Stimulated activated CD4-positive, alpha-beta T cell treated with anti-CD3 and anti-CD28 coated beads, Interleukin-4, amount 100 ng/mL, for 48 hours (primary cell): Measurements from ENCODE around the gene CDH12.

Source experiments
- DNase-seq, 2 donors: peaks; one replicate each; pipeline ENCODE4 v3.0.0-alpha.2; 2020; ENCODE audit warnings: low read depth in 2 of 2

Gene CDH12

DNA sequence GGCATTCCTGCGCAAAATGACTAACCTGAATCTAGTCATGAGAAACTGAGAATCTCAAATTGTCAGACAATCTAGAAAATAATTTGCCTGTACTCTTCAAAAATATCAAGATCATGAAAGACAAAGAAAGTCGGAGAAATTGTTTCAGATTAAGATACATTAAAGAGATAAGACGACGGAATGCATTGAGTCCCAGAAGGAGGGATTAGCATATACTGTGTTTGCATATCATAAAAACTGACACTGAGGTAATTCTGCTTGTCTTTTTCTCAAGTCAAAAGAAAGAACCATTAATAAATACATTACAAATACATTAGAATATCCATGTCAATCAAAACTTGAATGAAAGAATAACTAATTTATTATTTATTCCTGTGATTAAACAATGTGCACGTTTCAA, 88.4 kb downstream of the CDH12 start:
- DNase-seq = no peak

DNA sequence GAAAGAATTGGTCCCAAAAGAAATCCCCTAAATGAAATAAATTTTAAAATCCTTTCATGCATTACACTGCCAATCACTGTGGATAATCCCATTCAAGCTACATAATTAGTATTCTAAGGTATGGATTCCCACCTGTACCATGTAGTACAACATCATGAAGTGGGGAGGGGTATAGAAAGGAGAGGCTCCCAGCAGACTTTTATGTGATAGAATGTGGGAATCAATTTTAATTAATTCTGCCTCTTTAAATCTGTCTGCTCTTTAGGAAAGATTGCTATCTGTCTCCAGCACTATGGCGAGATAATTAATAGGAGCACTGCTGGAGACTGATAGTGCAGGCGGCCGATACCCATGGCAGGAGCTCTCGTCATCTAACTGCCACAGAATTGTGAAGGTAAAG, 95.4 kb downstream of the CDH12 start:
- no peak for DNase-seq

DNA sequence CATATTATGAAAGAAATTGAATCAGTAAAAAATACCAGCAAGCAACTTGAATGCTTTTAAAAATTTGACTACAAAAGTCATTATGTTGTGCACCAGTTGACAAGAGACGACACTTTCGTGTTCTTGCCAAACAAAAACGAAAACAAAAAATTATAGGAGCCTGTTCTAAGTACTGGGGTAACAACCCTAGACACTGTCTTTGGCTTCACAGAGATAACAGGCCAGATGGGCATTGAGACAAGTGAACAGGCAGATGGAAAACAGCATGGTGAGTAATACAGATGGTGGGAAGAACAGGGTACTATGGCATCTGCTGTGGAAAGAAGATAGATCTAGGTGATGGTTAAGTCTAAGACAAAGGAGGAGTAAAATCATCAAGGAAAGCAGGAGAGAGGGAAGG, 99.0 kb downstream of the CDH12 start:
- DNase-seq = no peak

DNA sequence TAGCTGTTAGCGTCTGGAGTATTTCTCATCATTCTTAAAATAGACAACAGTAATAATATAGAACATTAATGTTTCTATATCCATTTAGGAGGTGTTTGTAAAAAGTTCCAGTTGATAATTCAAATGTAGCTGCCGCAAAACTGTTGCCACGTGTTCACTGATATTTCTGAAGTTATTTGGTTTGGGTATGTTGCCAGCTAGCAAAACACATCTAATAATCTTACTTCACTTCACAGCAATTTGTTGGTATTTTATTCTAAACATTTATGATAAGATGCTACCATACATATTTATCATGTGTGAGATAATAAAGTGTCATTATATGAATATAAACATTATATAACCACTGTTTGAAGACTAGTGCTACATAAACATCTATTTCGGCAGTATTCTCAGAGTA, 101.6 kb downstream of the CDH12 start:
- DNase-seq = no peak

DNA sequence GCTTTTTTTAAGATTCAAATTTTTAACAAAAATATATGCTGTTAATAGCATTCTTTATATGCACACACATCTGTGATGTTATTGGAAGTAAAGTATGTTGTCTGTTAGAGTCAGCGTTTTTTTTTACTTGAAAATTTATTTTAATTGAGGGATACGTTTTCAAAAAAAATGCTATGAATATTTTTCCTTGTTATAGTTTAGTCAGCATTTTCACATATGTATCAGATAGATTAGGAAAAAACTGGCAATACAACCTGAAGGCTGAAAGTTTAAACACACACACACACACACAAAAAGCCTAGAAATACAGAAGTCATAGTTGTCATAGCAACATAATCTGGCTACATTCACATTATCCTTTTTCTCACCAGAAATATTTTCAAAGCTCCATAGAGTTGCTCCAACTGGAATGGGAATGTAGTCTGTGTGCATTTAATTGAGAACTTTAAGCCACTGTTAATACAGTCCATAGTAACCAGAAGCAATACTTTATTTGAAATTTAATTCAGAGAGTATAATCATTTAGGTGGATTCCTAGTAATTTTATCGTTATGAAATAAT, 116.6 kb downstream of the CDH12 start:
- DNase-seq = no peak

DNA sequence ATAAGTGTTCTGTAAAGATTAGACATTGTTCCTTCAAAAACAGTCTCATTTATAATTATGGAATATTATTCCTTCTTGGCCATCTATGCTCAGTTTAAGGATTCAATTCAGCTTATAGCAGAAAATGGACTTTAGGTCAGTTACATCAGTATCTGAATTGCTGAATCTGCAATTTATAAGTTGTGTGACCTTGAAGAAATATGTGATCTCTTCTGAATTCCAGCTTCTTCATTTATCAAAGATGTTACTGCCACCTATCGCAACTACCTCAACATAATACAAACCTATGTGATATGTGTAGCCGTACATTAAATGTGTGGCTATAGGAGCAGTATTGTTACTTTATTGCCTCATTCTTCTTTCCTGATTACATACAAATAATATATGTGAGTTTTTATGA, 118.2 kb downstream of the CDH12 start:
- no peak for DNase-seq

DNA sequence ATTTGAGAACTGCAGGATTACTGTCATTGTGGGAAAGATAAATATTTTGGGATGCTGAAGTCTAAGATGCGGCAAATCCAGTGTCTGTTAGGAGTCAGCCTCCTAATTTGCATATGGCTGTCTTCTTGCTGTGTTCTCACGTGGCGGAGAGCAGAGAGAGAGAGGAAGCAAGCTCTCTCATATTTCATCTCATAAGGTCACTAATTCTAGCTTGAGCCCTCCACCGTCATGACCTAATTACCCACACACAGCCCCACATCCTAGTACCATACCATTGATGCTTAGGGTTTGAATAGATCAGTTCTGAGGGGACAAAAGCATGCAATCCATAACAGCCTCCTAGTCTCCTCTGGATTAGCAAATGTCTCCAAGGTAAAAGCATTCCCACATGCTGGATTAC, 124.5 kb downstream of the CDH12 start:
- no peak for DNase-seq

DNA sequence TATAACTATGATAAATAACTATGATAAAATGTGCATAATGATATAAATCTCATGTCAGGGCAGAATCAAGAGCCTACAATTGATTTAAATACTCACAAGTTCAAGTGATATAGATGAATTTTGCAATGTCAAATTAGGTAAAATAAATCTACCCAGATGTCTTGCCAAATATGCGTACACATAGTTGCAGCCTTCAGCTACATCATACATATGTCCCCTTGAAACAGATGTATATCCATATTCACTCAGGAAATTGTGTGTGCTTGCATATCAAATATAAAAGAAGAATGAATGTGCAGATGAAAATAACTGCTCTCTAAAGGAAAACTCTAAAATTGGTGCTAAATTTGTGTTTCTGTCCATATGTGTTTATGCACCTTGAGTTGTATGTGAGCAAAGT, 130.7 kb downstream of the CDH12 start:
- no peak for DNase-seq

DNA sequence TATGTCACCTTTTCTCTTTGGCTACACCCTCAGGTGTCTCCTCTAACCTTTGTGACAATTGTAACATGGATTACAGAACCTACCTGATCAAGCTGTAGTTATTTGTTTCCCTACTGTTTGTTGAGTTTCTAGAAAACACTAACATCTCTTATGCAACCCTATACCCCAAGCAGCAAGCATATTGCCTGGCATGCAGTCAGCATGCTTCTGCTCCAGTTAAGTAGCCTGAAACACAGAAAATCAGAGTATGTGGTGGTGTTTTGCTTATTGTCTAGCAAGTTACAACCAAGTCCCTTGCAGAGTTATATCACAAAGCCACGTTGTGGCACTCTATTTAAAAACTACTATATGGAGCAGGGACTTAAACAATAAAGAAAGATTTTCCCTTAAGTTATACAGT, 131.1 kb downstream of the CDH12 start:
- no peak for DNase-seq

DNA sequence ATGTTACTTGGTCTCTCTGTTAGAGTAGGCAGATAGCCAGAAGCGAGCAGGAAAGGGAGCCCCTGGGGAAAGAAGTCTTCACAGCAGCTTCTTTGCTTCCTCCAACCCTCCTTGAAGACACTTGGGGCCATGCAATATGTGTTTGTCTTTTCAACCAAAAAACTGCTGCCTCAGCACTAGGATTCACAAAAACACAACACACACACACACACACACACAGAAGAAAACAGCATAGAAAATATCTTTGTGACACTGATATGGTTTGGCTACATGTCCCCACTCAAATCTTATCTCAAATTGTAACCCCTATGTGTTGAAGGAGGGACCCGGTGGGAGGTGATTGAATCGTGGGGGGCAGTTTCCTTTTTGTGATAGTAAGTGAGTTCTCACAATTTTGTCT, 133.3 kb downstream of the CDH12 start:
- no peak for DNase-seq

DNA sequence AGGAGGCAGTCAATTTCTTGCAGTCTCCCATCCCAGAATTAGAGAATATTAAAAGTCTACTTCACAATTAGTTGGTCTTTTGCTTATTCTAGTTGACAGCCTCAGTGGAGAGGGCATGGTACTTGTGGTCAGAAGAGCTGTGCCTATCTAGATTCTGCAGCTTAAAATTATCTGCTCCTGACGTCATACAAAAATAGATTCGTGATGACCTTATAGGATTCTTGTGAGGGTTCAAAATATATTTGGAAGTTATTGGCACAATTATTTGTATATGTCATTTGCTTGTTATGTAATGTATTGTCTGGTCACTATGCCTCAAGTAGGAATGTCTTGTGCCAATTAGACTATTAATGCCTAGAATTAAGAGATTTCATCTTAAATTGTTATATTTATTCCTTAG, 142.5 kb downstream of the CDH12 start:
- no peak for DNase-seq

DNA sequence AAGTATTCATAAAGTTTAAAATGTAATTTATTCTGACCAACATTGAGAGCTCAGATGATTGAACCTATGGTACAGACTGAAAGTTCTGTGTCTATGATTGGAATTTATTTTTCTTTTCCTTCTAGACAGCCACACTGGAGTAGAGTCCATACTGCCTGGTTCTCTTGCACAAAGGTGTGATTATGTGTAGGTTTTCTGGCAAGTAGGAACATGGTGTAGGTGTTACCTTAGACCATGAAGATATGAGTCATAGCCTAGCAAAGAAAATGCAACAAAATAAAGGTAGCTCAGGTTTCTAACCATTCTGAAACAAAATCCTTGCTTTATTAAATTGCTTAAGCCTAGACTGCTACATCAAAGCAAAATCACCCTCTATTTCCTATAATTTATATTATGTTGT, 143.4 kb downstream of the CDH12 start:
- no peak for DNase-seq

DNA sequence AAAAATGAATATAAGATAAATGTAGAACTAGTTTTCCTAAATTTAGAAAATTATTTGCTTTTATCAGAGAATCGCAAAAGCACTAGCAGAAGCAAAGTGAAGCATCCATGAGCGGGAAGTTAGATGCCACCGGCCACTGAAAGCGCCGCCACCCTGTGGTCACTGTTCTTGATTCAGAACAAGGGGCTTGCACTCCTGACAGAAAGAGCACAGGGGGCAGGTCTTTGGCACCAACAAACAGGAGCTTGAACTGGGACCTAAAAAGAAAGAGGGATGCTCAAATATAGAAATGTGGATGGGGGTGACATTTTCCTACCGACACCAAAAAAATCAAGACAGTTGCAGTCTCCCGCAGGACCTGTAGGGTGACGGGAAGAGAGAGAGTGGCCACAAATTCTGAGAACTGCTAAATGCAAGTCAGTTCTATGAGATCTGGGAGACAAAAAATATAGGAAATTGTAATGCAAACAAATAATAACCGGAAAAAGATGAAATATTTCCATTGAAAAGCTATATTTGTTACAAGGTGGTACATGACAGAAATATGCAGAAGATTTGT, 144.3 kb downstream of the CDH12 start:
- no peak for DNase-seq

DNA sequence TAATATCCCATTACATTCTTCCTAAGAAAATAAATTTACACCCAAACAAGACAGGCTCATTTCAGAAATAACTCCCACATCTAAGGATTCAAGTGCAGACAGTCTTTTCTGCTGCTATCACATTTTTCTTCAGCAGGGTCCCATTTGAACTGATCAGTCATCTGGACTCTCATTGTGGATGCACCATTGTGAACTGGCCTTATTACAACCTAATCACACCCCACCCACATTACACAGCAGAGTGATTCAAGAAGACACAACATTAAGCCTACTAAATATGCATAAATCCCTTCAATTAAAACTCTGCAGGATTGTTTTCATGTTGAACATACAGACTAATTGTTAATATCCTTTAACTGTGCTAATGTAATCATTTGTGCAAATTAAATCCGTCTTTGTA, 146.2 kb downstream of the CDH12 start:
- no peak for DNase-seq

DNA sequence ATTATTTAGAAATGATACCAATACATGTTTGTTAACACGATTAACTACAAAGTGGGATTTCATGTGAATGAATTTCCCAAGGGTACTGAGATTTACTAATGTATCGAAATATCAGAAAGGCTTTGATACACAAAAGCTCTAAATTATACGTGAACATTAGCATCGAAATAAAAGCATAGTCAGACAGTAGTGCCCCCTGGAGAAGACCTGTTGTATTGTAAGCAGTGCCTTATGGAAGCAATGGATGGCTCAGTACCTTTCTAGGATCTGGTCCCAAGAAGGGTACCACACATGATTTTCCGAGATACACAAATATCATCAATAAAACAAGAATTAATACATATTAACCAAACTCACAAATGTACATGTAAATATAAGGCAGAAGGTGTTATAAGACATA, 153.8 kb downstream of the CDH12 start:
- no peak for DNase-seq

DNA sequence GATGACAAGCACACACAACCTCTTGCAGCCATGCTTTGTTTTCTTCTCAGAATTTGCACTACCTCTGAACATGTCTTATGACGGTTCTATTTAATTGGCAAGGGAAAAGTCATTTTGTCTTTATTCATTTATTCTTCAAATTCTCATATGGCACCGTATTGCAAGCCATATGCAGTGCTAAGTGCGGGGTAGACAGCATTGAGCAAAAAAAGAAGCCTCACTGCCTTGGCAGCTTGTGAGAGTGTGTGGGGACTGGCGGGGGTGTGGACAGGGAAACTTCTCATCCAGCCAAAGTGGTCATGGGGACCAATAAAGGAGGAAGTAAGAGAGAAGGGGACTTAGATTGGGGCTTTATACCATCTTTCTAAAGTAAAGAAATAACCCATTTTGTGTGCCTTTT, 160.0 kb downstream of the CDH12 start:
- DNase-seq = no peak

DNA sequence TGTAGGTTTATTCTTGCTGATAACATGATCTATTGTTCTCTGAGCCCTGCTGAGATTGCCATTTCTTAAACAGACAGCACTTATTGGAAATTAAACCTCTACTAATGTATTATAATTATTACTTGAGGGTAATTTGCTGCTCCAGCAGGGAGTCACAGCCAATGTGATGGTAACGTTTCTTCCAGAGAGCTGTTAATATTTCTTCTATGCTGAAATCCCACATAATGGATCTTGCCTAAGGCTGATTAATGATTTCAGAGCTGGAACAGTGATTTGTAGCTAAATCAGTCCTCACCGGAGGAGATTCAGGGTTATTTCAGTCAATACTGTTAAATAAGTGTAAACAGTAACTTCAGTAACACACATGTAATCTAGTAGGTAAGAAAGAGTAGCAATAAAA, 170.1 kb downstream of the CDH12 start:
- no peak for DNase-seq

DNA sequence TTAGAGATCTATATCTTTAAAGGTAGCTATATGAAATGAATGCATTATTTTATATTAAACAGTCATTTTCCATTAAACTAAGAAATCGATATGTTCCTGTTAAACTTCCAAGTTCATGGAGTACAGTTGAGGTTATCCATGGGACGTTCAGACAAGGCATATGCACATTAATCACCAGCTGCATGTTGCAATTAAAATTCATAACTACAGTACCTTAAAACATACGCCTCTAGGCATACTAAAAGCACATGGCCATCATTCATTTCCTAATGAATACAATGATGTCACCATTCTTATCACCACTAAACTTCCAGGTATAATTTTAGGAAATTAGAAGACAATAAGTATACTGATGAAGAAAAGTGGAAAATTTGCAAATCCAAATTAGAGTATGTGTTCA, 174.3 kb downstream of the CDH12 start:
- DNase-seq = no peak

DNA sequence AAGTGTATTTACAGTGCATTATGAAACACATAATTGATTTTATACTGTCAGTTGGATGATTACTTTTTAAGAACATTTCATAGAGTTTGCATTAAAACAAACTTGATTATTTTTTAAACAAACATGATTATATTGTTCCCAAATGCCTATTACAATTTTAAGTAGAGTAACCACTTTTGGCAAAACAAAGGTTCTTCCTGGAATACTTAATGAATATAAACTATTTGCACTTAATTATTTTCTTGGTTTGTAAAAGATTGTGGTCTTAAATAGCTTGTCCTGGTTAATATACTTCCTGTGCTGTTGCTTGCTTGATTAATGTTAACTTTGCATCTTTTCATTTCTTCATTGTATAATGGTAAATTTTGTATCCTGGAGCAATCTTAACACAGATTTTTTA, 180.0 kb downstream of the CDH12 start:
- no peak for DNase-seq

DNA sequence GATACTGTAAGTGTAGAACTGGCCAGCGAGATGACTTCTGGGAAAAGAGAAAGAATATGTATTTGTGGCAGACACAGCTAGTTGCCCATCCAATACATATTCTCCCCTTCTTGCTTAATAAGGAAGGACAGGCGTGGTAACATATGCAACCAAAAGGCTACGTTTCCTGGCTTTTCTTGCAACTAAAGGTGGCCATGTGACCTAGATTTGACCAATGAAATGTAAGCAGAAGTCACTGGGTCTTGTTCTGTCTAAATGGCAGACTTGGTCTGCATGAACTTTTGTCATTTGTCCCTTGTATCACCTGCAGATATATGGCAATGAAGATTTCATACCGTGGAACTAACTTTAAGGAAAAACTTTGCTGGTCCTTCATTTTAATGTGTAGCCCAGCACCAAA, 183.8 kb downstream of the CDH12 start:
- DNase-seq = no peak

DNA sequence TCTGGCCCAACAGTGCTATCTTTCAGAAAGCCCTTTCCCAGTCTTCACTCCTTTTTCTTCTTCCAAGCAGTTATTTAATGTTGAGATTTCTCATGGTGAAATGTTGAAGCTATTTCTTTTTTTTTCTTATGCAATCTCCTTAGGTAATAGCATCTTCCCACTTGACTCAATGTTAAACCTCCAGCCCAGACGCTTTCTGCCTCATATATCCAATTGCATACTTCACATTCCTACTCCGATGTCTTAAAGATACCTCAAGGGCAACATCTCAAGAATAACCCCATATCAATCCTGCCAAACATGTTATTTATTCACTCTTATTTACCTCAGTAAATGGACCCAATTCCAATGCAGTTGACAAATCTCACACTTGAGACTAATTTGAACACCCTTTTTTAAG, 187.3 kb downstream of the CDH12 start:
- no peak for DNase-seq

DNA sequence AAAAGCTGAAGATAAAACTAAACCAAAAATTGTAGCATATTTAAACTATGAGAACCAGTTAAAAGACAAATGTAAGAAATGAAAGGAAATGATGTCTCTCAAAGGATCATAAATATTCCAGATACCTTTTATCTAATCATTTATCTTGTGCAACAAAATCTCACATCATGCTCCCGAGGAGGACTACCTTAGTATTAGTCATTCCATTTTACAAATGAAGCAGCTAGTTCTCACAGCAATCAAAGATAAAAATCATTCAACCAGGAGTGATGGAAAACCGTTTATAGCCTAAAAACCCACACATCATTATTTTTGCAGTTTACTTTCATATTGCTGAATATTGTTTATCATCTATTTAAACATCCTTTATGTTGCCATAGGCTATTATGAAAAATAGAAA, 190.0 kb downstream of the CDH12 start:
- DNase-seq = no peak

DNA sequence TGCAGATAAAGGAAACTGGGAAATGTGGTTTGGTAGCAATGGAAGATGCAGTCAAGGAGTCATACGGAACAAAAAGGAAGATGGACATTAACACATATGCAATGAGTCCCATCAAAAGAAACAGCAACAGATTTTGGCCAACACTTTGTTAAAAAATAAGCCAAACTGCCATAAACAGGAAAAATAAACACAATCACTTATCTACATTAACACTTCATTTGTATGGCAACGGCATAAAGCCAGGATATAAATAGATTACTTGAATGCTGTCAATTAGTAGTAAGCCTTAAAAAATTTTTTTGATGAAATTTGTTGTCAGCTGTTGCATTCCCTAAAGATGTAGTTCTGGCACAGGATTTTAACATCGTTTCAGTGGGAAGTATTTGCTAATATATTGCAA, 190.8 kb downstream of the CDH12 start:
- DNase-seq = no peak

DNA sequence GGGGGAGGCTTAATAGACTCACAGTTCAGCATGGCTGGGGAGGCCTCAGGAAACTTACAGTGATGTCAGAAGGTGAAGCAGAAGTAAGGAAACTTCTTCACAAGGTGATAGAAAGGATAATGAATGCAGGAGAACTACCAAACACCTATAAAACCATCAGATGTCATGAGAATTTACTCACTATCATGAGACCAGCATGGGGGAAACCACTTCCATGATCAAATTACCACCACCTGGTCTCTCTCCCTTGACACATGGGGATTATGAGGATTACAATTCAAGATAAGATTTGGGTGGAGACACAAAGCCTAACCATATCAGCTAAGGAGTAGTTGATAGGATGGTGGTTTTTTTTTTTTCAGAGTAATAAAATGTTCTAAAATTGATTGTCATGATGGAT, 201.8 kb downstream of the CDH12 start:
- no peak for DNase-seq

DNA sequence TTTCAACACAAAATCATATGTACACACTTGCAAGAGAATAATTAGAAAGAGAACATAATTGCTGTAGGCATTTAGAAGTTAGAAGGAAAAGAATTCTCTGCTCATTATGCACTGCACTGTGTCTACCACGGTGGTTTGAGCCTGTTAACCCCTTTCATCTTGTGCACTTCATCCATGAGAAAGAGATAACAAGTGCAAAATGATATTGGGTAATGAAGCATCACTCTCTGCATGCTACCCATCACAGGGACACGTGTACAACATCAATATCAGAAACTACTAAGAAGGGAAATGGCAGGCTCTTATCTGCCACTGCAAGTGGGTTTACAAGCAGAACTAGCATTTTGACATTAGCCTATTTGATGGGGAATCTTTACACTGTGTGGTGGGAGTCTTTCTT, 202.6 kb downstream of the CDH12 start:
- DNase-seq = no peak
